Vagina (tissue), 2 donors: ENCODE results near the gene AIMP2.

Experiments
- CTCF ChIP-seq, 3 experiments: fragments of 450-650 bp in 2 of 3; fragments of 200-600 bp in 1 of 3; sonication (generic) in 1 of 3; IDR thresholded peaks; one replicate each; pipeline ENCODE4 v1.5.1; 2017 to 2019; ENCODE audit warnings: antibody characterized with exemption in 3 of 3, mild to moderate bottlenecking in 2 of 3, moderate library complexity in 2 of 3
- POLR2A ChIP-seq, 2 donors: fragments of 450-650 bp; IDR thresholded peaks; one replicate each; pipeline ENCODE4 v1.6.1; 2017; ENCODE audit warnings: antibody characterized with exemption in 2 of 2, mild to moderate bottlenecking in 2 of 2, moderate library complexity in 2 of 2
- POLR2AphosphoS5 ChIP-seq, 2 donors: sonication (generic); formaldehyde crosslinking; IDR thresholded peaks; one replicate each; pipeline ENCODE4 v1.9.0; 2017; ENCODE audit warnings: antibody characterized with exemption in 2 of 2, mild to moderate bottlenecking in 2 of 2, low read depth in 1 of 2; ENCODE audit not compliant: insufficient read depth in 1 of 2

- TF ChIP-seq CTCF (IDR thresholded peaks at IDR 0.05), result no peak
- peak; percentile 63 to 83 for TF ChIP-seq POLR2AphosphoS5 (IDR thresholded peaks at IDR 0.05; ENCODE audit: insufficient read depth in 1 of 2, low read depth in 1 of 2)
- peak in 1 of 2 donors; percentile 37 for TF ChIP-seq POLR2A (IDR thresholded peaks at IDR 0.05)
Observed at GRCh38 chr7:6008668-6009611, at the start of gene AIMP2, which contains the start of gene PMS2.
